ENCODE data around the gene PELI2. TPM values are rescaled to one million over a fixed set of nuclear protein-coding genes. Genes with fewer than 3 reads are reported as not detected.
A peak's percentile ranks its signal among the peaks of the same experiment; 100 is the strongest.

The PELI2 gene
- total and polyA plus RNA-seq, 8 donors = 6.0 to 46.6 (median 32.6) TPM

GRCh38 chr14:56271970-56272369, 153.8 kb downstream of the PELI2 start:
- WGBS, 2 donors = 82 to 87% methylated on average over 5 of the region's 5 CpGs
- Histone ChIP-seq H3K4me3 (no peak overlapping the region), H3K4me1 (peaks cover 0 to 4% (median 0%) of the 10 kb centered on the region in 3 donors), H3K27ac (no peak overlapping the region), H3K27me3 (no peaks in the 10 kb centered on the region), H3K36me3 (no peaks in the 10 kb centered on the region), H3K9me3 (no peaks in the 10 kb centered on the region)
- intact Hi-C loops (cut with DNase I) = no loop called here
- ATAC-seq = peak in 1 of 4 donors; percentile 28
- DNase-seq = no peak
- FAIRE-seq = no peak
- no peak for TF ChIP-seq CTCF (IDR thresholded peaks at IDR 0.05)

- WGBS, 2 donors = 83 to 84% methylated on average over 3 of the region's 3 CpGs
- peaks cover 0 to 4% (median 0%) of the 10 kb centered on the region in 3 donors for H3K4me1 ChIP-seq
- TF ChIP-seq CTCF (IDR thresholded peaks at IDR 0.05) = no peak
- DNase-seq (no peak), ATAC-seq (no peak), FAIRE-seq (no peak)
- H3K36me3 ChIP-seq = no peaks in the 10 kb centered on the region
- no peaks in the 10 kb centered on the region for H3K9me3 ChIP-seq
- no peaks in the 10 kb centered on the region for H3K27me3 ChIP-seq
- no peak overlapping the region for H3K4me3 ChIP-seq
- intact Hi-C loops (cut with DNase I) = no loop called here
- H3K27ac ChIP-seq = peak overlapping the region in 1 of 4 donors; percentile 9
These were observed 154.9 kb downstream of the PELI2 start for GRCh38 chr14:56273155-56273554.

- Histone ChIP-seq H3K27me3 (no peaks in the 10 kb centered on the region), H3K4me3 (no peak overlapping the region), H3K9me3 (no peaks in the 10 kb centered on the region), H3K27ac (no peak overlapping the region), H3K4me1 (peaks cover 4 to 5% (median 4%) of the 10 kb centered on the region in 3 donors), H3K36me3 (no peaks in the 10 kb centered on the region)
- FAIRE-seq = no peak
- ATAC-seq = peak in 2 of 4 donors; percentile 21 to 36
- TF ChIP-seq CTCF (IDR thresholded peaks at IDR 0.05) = no peak
- 74 to 78% methylated on average over 6 of the region's 6 CpGs for WGBS, 2 donors
- DNase-seq = no peak
- intact Hi-C loops (cut with DNase I) = no loop called here
These were observed 155.7 kb downstream of the PELI2 start for GRCh38 chr14:56273951-56274350.

- WGBS, 2 donors = 20 to 26% methylated on average over 1 of the region's 1 CpG
These were observed 156.3 kb downstream of the PELI2 start for GRCh38 chr14:56274556-56274955.

More at GRCh38 chr14:56274556-56274955, 156.3 kb downstream of the PELI2 start:
- Histone ChIP-seq H3K9me3 (no peaks in the 10 kb centered on the region), H3K4me1 (peaks cover 4 to 9% (median 7%) of the 10 kb centered on the region in 3 donors), H3K27me3 (no peaks in the 10 kb centered on the region), H3K36me3 (no peaks in the 10 kb centered on the region), H3K4me3 (no peak overlapping the region), H3K27ac (no peak overlapping the region)
- no peak for FAIRE-seq
- intact Hi-C loops (cut with DNase I) = no loop called here
- ATAC-seq = peak in 3 of 4 donors; percentile 29 to 40 (median 37)
- DNase-seq = no peak
- TF ChIP-seq CTCF (IDR thresholded peaks at IDR 0.05) = no peak
